HG03342 (cell line): ENCODE data around the gene DDX10.
A peak's percentile ranks its signal among the peaks of the same experiment; 100 is the strongest.
"Not testable (repeated sequence)": the region's sequence is repeated elsewhere in the genome, so short reads cannot be mapped to it uniquely, and the experiment has no call there.

Experiments used
- ATAC-seq: cut with Tn5 transposase; IDR thresholded peaks from one replicate; pipeline ENCODE4 v1.9.1; 2021; ENCODE audit warnings: mild to moderate bottlenecking, moderate library complexity; ENCODE audit not compliant: unreplicated experiment

The DDX10 gene

GRCh38 chr11:108664730-108665525 lies at the start of gene DDX10:
Gene DDX10, plus strand, starts transcription at chr11:108665069. Its CDS starts 85 bp downstream, at chr11:108665154.
- ATAC-seq = peak; percentile 69

- ATAC-seq = no peak
Measured at GRCh38 chr11:108616549-108616948, 48.3 kb upstream of the DDX10 start.

GRCh38 chr11:108617055-108617454 lies 47.8 kb upstream of the DDX10 start:
- ATAC-seq = no peak

- ATAC-seq = no peak
Measured at GRCh38 chr11:108618529-108618928, 46.3 kb upstream of the DDX10 start.

GRCh38 chr11:108620958-108621772 lies 43.7 kb upstream of the DDX10 start:
- peak; percentile 83 for ATAC-seq

GRCh38 chr11:108622341-108622740 lies 42.5 kb upstream of the DDX10 start:
- no peak for ATAC-seq

GRCh38 chr11:108624196-108624925 lies 40.5 kb upstream of the DDX10 start:
- no peak for ATAC-seq

GRCh38 chr11:108628326-108628725 lies 36.5 kb upstream of the DDX10 start:
- ATAC-seq = no peak

- no peak for ATAC-seq
Measured at GRCh38 chr11:108628812-108629211, 36.1 kb upstream of the DDX10 start.

GRCh38 chr11:108629274-108629673 lies 35.6 kb upstream of the DDX10 start:
- ATAC-seq = no peak

- no peak for ATAC-seq
Measured at GRCh38 chr11:108632041-108632704, 32.7 kb upstream of the DDX10 start.

- ATAC-seq = no peak
Measured at GRCh38 chr11:108635106-108635505, 29.8 kb upstream of the DDX10 start.

- ATAC-seq = no peak
Measured at GRCh38 chr11:108636222-108636621, 28.6 kb upstream of the DDX10 start.

- ATAC-seq = no peak
Measured at GRCh38 chr11:108639146-108639545, 25.7 kb upstream of the DDX10 start.

GRCh38 chr11:108641752-108642151 lies 23.1 kb upstream of the DDX10 start:
- not testable (repeated sequence) for ATAC-seq

GRCh38 chr11:108643974-108644373 lies 20.9 kb upstream of the DDX10 start:
- no peak for ATAC-seq

- no peak for ATAC-seq
Measured at GRCh38 chr11:108645970-108646369, 18.9 kb upstream of the DDX10 start.

- ATAC-seq = no peak
Measured at GRCh38 chr11:108647387-108647700, 17.5 kb upstream of the DDX10 start.

GRCh38 chr11:108647701-108648527 lies 17.0 kb upstream of the DDX10 start:
- peak; percentile 91 for ATAC-seq

- ATAC-seq = no peak
Measured at GRCh38 chr11:108648528-108648885, 16.4 kb upstream of the DDX10 start.
